GM21447 (cell line): ENCODE results near the gene NAB2.

Experiments
- ATAC-seq: cut with Tn5 transposase; IDR thresholded peaks from one replicate; pipeline ENCODE4 v1.9.1; 2021; ENCODE audit not compliant: unreplicated experiment

Gene NAB2

DNA sequence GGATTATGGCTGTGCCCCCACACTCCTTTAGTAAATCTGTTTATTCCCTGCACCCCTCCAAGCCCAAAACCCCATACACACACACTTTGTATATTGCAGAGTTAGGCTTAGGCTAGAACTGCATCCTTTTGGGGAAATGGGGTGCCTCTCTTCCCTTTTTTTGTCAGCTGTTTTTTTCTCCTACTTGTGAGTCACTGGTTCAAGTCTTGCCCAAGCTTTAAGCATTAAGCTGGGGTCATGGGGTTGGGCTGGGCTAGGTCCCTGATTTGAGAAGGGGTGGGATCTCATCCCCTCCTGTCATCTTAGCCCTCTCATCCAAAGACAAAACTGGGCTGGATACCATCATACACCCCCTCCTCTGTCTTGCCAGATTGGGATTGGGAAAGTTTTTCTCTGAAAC, 41.0 kb downstream of the NAB2 start:
- no peak for ATAC-seq

DNA sequence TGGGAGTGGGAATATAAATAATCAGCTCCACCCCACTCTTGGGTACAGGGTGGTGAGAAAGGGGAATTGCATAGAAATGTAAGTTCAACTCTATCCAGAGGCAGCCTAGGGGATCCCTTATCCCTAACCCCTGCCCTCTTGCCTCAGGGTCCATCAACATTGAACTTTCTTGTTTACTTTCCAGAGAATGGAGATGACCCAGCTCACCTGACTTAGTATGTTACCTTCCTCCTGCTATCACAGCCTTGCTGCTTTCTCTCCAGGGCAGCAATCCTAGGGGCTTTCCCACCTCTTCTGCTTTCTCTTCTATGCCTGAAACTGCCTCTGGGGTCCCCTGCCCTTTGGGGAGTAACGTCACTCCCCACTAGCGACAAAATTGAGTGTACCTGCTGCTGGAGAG, 42.0 kb downstream of the NAB2 start:
- no peak for ATAC-seq

- ATAC-seq: no peak
Observed at GRCh38 chr12:57131896-57132744, 43.2 kb downstream of the NAB2 start.

GRCh38 chr12:57133013-57133569, 44.2 kb downstream of the NAB2 start:
- ATAC-seq: no peak

DNA sequence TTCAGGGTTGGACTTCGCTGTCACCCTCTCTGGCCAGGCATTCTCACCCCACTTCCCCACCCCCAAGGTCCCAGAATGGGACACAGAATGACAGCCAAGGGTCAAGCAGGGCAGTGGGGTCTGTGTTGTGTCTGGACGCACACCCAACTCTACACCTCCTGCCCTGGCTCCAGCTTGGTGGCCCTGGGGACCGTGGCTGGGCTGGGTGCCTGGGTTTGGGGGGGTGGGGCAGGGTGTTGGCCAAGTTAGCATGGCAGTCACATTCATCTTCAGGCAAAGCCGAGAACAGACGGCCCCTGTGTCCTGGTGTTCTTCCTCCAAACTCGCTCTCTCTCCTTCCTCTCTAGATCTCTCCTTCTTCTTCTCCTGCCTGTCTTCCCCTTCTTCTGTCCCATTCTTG, 45.0 kb downstream of the NAB2 start:
- no peak for ATAC-seq

DNA sequence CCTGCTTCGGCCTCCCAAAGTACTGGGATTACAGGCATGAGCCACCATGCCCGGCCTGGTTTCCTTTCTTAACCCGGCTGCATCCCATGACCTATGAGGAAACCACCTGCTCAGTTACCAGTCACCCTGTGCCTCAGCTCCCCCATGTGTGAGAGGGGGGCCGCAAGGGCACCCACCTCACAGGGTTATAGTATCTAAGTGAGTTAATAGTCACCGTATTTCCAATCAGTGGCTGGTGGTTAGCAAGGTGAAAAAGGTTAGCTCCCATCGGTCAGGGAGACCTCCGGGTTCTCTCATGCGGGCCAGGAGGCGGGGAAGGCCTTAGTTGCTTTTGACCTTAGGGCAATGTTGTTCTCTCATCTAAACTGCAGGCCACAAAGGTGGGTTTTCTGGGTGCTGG, 46.0 kb downstream of the NAB2 start:
- ATAC-seq: no peak

- no peak for ATAC-seq
Observed at GRCh38 chr12:57135527-57136326, 46.8 kb downstream of the NAB2 start.

DNA sequence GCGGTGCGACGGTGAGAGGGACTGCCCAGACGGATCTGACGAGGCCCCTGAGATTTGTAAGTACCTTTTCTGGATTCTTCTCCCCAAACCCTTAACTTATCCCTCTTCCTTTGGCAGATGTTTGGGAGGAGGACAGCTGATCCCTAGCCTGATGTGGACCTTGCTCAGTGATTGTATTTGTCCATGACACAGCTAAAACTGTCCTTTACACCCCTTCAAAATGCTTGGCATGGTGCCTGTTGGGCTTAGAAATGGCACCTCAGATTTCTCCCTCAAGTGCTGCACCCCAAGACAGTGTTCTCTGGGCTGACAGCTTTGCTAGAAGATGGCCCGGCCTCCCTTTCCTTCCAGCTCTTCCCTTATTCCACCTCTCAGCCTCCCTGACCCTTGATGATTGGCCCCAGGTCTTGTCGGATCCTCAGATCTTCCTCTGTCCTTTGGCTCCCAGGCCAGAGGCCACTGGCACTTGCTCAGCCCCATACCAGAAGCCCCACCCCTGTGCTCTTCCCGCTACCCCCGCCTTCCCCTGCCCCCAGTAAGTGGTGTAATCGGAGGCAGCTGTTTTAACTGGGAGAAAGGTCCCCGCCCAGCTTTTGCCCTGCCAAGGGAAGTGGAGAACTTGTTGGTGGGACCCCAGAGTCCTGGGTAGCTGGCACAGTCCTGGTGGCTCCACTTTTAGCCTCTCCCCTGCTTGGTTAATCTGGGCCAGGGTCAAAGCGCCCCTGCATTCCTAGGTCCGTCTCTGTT, 49.8 kb downstream of the NAB2 start:
- ATAC-seq: no peak

DNA sequence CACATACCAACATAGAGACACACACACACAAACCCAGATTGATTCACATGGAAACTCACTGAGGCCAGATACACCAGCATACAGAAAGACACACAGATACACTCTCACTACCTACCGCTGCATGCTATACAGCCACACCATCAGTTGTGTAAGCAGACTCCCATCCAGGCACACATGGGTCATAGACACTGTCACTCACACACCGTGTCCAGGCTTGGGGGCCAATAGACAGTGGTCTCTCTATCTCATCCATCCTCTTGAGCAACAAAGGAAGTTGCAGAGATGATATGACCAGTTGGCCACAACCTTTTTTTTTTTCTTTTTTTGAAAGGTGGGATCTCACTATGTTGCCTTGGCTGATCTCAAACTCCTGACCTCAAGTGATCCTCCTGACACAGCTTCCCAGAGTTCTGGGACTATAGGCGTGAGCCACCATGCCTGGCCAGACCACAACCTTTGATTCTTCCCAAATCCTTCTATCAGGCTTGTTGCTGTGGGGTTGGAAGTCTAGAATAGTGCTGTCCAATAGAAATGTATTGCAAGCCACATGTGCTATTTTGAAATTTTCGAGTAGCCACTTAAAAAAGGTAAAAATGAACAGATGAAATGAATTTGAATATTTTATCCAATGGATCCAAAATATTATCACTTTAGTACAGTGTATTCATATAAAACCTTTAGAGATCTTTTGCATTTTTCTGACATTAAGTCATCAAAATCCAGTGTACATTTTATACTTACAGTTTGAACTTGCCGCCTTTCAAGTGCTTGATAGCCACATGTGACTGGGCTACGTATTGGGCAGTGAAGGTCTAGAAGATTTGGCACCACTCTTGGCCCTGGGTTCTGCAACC, 51.1 kb downstream of the NAB2 start:
- ATAC-seq: no peak

- no peak for ATAC-seq
Observed at GRCh38 chr12:57141249-57141648, 52.3 kb downstream of the NAB2 start.

DNA sequence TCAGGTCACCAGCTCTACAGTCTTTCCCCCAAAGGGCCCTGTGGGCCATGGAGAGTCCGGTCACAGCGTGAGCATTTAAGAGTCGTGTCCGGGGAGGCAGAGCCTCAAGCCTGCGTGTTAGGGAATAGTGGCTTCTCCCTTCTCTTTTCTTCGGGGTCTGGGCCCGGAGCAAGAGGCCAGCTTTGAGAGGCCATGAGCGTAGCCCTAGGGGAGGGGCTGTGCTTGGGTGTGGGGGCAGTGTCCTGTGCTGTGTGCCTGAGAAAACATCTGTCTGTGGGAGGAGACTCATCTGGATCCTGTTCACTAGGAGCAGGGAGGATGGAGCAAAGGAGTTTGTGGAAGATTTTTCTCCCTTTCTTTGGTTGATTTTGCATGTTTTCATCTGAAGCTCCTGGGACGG, 53.2 kb downstream of the NAB2 start:
- ATAC-seq: no peak

DNA sequence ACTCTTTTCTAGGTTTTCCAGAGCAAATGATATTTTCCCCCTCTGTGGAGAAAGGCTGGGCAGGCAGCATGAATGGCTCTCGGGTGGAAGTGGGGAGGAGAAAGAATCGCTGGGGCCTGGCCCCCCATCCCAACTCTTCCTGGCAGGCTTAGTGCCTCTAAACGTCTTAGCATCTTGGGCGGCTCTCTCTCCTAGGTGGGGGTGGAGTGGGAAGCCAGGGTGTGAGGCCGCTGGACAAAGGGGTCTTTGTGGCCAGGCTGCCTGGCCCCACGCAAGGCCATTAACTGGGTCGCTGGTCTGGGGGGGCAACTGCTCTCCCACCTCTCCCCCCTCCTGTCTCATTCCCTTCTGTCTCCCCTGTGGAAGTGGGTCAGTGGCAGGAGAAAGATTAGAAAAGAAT, 53.8 kb downstream of the NAB2 start:
- no peak for ATAC-seq

- ATAC-seq: no peak
Observed at GRCh38 chr12:57143454-57143853, 54.5 kb downstream of the NAB2 start.
